ENCODE results near the gene BCAR1. TPM values are rescaled to one million over a fixed set of nuclear protein-coding genes. Genes with fewer than 3 reads are reported as not detected.
A peak's percentile ranks its signal among the peaks of the same experiment; 100 is the strongest.

Gene BCAR1
- total and polyA plus RNA-seq, 2 of the 13 experiments (the other 11 are each of a cell fraction or from before 2014, with no cell fraction given), result 48.1 to 51.7 TPM

DNA sequence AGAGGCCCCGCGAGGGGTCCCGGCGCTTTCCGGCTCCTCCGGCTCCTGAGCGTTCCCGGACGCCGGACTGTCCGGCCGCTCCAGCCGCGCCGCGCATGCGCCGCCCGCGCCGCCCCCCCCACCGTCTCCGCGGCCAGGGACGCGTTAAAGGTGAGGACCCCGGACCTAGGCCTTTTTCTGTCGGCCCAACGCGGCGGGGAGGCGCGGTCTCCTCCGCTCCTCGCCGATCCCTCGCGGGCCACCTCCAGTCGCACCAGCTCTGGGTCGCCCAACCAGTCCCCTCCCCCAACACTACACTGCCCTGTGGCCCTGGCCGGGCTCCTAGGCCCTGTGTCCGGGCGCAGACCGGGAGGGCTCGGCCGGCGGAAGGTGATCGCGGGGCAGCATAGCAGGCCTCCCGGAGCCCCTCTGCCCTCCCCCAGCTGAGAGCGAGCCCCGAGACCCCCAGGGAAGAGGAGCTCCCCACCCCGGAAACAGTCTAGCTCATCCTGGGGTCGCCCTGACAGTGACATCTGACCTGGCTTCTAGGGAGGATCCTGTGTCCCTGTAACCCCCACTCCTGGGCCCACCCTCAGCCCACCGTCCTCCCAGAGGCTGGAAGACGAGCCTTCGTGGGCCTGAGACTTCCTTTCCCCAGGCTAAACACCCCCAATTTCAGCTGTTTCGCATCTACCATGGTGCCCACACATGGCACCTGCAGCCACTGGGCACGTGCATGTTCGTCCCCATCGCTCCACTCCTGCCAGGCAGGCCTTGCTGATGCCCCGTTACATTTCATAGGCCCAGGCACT lies 14.7 kb upstream of the BCAR1 start (continued):
- TF ChIP-seq, protein P1, sequence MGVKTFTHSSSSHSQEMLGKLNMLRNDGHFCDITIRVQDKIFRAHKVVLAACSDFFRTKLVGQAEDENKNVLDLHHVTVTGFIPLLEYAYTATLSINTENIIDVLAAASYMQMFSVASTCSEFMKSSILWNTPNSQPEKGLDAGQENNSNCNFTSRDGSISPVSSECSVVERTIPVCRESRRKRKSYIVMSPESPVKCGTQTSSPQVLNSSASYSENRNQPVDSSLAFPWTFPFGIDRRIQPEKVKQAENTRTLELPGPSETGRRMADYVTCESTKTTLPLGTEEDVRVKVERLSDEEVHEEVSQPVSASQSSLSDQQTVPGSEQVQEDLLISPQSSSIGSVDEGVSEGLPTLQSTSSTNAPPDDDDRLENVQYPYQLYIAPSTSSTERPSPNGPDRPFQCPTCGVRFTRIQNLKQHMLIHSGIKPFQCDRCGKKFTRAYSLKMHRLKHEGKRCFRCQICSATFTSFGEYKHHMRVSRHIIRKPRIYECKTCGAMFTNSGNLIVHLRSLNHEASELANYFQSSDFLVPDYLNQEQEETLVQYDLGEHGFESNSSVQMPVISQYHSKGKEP (CRISPR knock-in tag; IDR thresholded peaks at IDR 0.05), result peak; percentile 44; the same call in 1 of the 2 replicates
- TF ChIP-seq NFE2L2 (IDR thresholded peaks at IDR 0.05; ENCODE audit: low read length) (no peak), EEA1 (CRISPR knock-in tag; IDR thresholded peaks at IDR 0.05; ENCODE audit: borderline replicate concordance) (no peak), ZFX (CRISPR knock-in tag; IDR thresholded peaks at IDR 0.05; ENCODE audit: low read depth) (peak; percentile 97), ZNF530 (CRISPR knock-in tag; IDR thresholded peaks at IDR 0.05; ENCODE audit: low read depth) (no peak), ASH2L (IDR thresholded peaks at IDR 0.05; ENCODE audit: insufficient read length, low read depth, low read length) (peak; percentile 74), GABPB1 (CRISPR knock-in tag; IDR thresholded peaks at IDR 0.05) (peak; percentile 75), CBX2 (IDR thresholded peaks at IDR 0.05; ENCODE audit: low read depth, low read length) (no peak), CBX2 (CRISPR knock-in tag; IDR thresholded peaks at IDR 0.05; ENCODE audit: low read depth) (no peak), ZNF430 (CRISPR knock-in tag; IDR thresholded peaks at IDR 0.05) (peak; percentile 90; the same call in 1 of the 2 replicates), ZSCAN9 (CRISPR knock-in tag; IDR thresholded peaks at IDR 0.05; ENCODE audit: borderline replicate concordance) (0 out of 2 replicates have a peak, but pooled peaks have one; percentile 23), ZNF598 (CRISPR knock-in tag; IDR thresholded peaks at IDR 0.05; ENCODE audit: borderline replicate concordance) (no peak; the same call in 1 of the 2 replicates), YY1 (IDR thresholded peaks at IDR 0.05; ENCODE audit: insufficient read depth, insufficient replicate concordance, low read depth, low read length) (peak; percentile 66), ZBTB3 (CRISPR knock-in tag; IDR thresholded peaks at IDR 0.05; ENCODE audit: borderline replicate concordance, low read depth) (peak; percentile 93), ZNF619 (CRISPR knock-in tag; IDR thresholded peaks at IDR 0.05) (no peak), ZNF282 (IDR thresholded peaks at IDR 0.05; ENCODE audit: partially characterized antibody) (no peak), ATF2 (CRISPR knock-in tag; IDR thresholded peaks at IDR 0.05) (peak; percentile 76; the same call in 1 of the 2 replicates), HNRNPL (IDR thresholded peaks at IDR 0.05; ENCODE audit: low read depth, low read length) (peak; percentile 97), TEF (CRISPR knock-in tag; IDR thresholded peaks at IDR 0.05) (no peak; the same call in 1 of the 2 replicates), ZSCAN30 (CRISPR knock-in tag; IDR thresholded peaks at IDR 0.05) (no peak), SYNCRIP (IDR thresholded peaks at IDR 0.05; ENCODE audit: insufficient read depth, low read depth, low read length) (no peak)
- TF ChIP-seq, protein P2, sequence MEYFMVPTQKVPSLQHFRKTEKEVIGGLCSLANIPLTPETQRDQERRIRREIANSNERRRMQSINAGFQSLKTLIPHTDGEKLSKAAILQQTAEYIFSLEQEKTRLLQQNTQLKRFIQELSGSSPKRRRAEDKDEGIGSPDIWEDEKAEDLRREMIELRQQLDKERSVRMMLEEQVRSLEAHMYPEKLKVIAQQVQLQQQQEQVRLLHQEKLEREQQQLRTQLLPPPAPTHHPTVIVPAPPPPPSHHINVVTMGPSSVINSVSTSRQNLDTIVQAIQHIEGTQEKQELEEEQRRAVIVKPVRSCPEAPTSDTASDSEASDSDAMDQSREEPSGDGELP (IDR thresholded peaks at IDR 0.05; ENCODE audit: borderline replicate concordance, low read depth), result peak; percentile 9; the same call in 1 of the 2 replicates
- TF ChIP-seq, protein P3, sequence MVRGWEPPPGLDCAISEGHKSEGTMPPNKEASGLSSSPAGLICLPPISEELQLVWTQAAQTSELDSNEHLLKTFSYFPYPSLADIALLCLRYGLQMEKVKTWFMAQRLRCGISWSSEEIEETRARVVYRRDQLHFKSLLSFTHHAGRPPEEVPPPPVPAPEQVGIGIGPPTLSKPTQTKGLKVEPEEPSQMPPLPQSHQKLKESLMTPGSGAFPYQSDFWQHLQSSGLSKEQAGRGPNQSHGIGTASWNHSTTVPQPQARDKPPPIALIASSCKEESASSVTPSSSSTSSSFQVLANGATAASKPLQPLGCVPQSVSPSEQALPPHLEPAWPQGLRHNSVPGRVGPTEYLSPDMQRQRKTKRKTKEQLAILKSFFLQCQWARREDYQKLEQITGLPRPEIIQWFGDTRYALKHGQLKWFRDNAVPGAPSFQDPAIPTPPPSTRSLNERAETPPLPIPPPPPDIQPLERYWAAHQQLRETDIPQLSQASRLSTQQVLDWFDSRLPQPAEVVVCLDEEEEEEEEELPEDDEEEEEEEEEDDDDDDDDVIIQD (CRISPR knock-in tag; IDR thresholded peaks at IDR 0.05; ENCODE audit: low read depth), result 0 out of 2 replicates have a peak, but pooled peaks have one; percentile 26

Data from HepG2 (cell line).